GM23338 (cell line): ENCODE data around the gene GLT6D1. TPM values are rescaled to one million over a fixed set of nuclear protein-coding genes. Genes with fewer than 3 reads are reported as not detected.

Experiments used
- ATAC-seq: fragments of 200-7000 bp; cut with Tn5 transposase; 3 replicates; pipeline ENCODE4 v1.9.1; 2020
- DNase-seq: peaks from one replicate; pipeline ENCODE4 v3.0.0-alpha.2; 2015; ENCODE audit warnings: low spot score
- H2AFZ ChIP-seq: fragments of 200-600 bp; sonication (generic); 2 replicates; pipeline ENCODE4 v1.8.0; 2016; ENCODE audit warnings: antibody characterized with exemption, mild to moderate bottlenecking, moderate library complexity
- H3F3A ChIP-seq: fragments of 200-600 bp; sonication (generic); replicated peaks from 2 replicates; pipeline ENCODE4 v1.8.0; 2017; ENCODE audit warnings: antibody characterized with exemption, mixed run types, low read depth
- H3K27ac ChIP-seq: fragments of 200-600 bp; sonication (generic); 2 replicates; pipeline ENCODE4 v1.6.1; 2016; ENCODE audit warnings: low read depth
- H3K27me3 ChIP-seq: fragments of 200-600 bp; sonication (generic); 2 replicates; pipeline ENCODE4 v1.8.0; 2016; ENCODE audit warnings: mild to moderate bottlenecking, mixed run types, moderate library complexity; ENCODE audit not compliant: insufficient read depth
- H3K36me3 ChIP-seq: fragments of 200-600 bp; sonication (generic); 2 replicates; pipeline ENCODE4 v1.8.0; 2016; ENCODE audit warnings: mild to moderate bottlenecking; ENCODE audit not compliant: insufficient read depth
- H3K4me1 ChIP-seq: fragments of 200-600 bp; sonication (generic); 2 replicates; pipeline ENCODE4 v1.8.0; 2016; ENCODE audit warnings: mild to moderate bottlenecking, moderate library complexity; ENCODE audit not compliant: insufficient read depth
- H3K4me2 ChIP-seq: fragments of 200-600 bp; sonication (generic); 2 replicates; pipeline ENCODE4 v1.7.1; 2017; ENCODE audit warnings: mixed run types
- H3K4me3 ChIP-seq: fragments of 200-600 bp; sonication (generic); 2 replicates; pipeline ENCODE4 v1.6.1; 2016; ENCODE audit warnings: mixed run types
- H3K79me2 ChIP-seq: fragments of 200-600 bp; sonication (generic); replicated peaks from 2 replicates; pipeline ENCODE4 v1.8.0; 2017; ENCODE audit warnings: mild to moderate bottlenecking; ENCODE audit not compliant: insufficient read depth
- H3K9me2 ChIP-seq: fragments of 200-600 bp; sonication (generic); 2 replicates; pipeline ENCODE4 v1.8.0; 2017; ENCODE audit not compliant: insufficient read depth
- H4K20me1 ChIP-seq: fragments of 200-600 bp; sonication (generic); replicated peaks from 2 replicates; pipeline ENCODE4 v1.8.0; 2017; ENCODE audit warnings: mild to moderate bottlenecking; ENCODE audit not compliant: insufficient read depth
- H3K27ac Mint-ChIP-seq: 2 replicates; pipeline ENCODE4 v1.8.0; 2020; ENCODE audit warnings: inconsistent platforms, mild to moderate bottlenecking, moderate library complexity, mixed read lengths
- H3K27me3 Mint-ChIP-seq: 3 replicates; pipeline ENCODE4 v1.8.0; 2022; ENCODE audit warnings: low read depth, mild to moderate bottlenecking, moderate library complexity, mixed read lengths, inconsistent platforms; ENCODE audit not compliant: insufficient read depth, poor library complexity
- H3K36me3 Mint-ChIP-seq: 3 replicates; pipeline ENCODE4 v1.8.0; 2021; ENCODE audit warnings: low read depth, mild to moderate bottlenecking, inconsistent platforms, moderate library complexity, mixed read lengths
- H3K4me1 Mint-ChIP-seq: 3 replicates; pipeline ENCODE4 v1.8.0; 2020; ENCODE audit warnings: mild to moderate bottlenecking, inconsistent platforms, mixed read lengths
- H3K4me3 Mint-ChIP-seq: 3 replicates; pipeline ENCODE4 v1.8.0; 2021; ENCODE audit warnings: moderate library complexity, mild to moderate bottlenecking, inconsistent platforms, mixed read lengths
- H3K9me3 Mint-ChIP-seq: 3 replicates; pipeline ENCODE4 v1.8.0; 2020; ENCODE audit warnings: moderate library complexity, mild to moderate bottlenecking, inconsistent platforms, mixed read lengths
- CREB1 ChIP-seq: fragments of 250-450 bp; sonication (Bioruptor Pico); IDR thresholded peaks from 2 replicates; pipeline ENCODE4 v1.5.0; 2020; ENCODE audit warnings: low read depth, mild to moderate bottlenecking, moderate library complexity
- EZH2 ChIP-seq: fragments of 200-600 bp; sonication (generic); IDR thresholded peaks from one replicate; pipeline ENCODE4 v1.8.0; 2017; ENCODE audit warnings: antibody characterized with exemption, mild to moderate bottlenecking, low read depth; ENCODE audit not compliant: unreplicated experiment
- EZH2phosphoT487 ChIP-seq: fragments of 200-600 bp; sonication (generic); IDR thresholded peaks from one replicate; pipeline ENCODE4 v1.8.1; 2018; ENCODE audit warnings: antibody characterized with exemption; ENCODE audit not compliant: unreplicated experiment
- JUNB ChIP-seq: IDR thresholded peaks from one replicate; pipeline ENCODE4 v1.6.1; 2016; ENCODE audit warnings: antibody characterized with exemption; ENCODE audit not compliant: unreplicated experiment
- NANOG ChIP-seq: IDR thresholded peaks from 2 replicates; pipeline ENCODE4 v1.6.1; 2016; ENCODE audit warnings: antibody characterized with exemption, borderline replicate concordance
- POLR2AphosphoS5 ChIP-seq: IDR thresholded peaks from 2 replicates; pipeline ENCODE4 v1.6.1; 2016; ENCODE audit warnings: antibody characterized with exemption, low read depth
- STAT1 ChIP-seq: IDR thresholded peaks from one replicate; pipeline ENCODE4 v1.6.1; 2016; ENCODE audit warnings: antibody characterized with exemption; ENCODE audit not compliant: unreplicated experiment
- ZNF114 ChIP-seq: fragments of 250-450 bp; sonication (Bioruptor Pico); IDR thresholded peaks from 2 replicates; pipeline ENCODE4 v1.5.0; 2020; ENCODE audit warnings: mild to moderate bottlenecking, moderate library complexity
- ZNF331 ChIP-seq: fragments of 250-450 bp; sonication (Bioruptor Pico); IDR thresholded peaks from 2 replicates; pipeline ENCODE4 v1.5.0; 2020; ENCODE audit warnings: low read depth, mild to moderate bottlenecking, moderate library complexity
- polyA plus RNA-seq: library from polyadenylated mRNA; unstranded; fragments of >200 nt; fragmentation: Nextera tagmentation; extraction: Ambion mirVana; gene quantifications from 2 replicates; pipeline ENCODE4 v1.2.1, GENCODE V29; 2016
- total RNA-seq: library from RNA; depleted of rRNA; stranded (reverse); fragments of >200 nt; shearing (Covaris generic); gene quantifications from 2 replicates; pipeline ENCODE4 v1.2.3, GENCODE V29; 2014
- TF ChIP-seq, protein P1 (sequence below), 2 experiments: fragments of 200-600 bp in 1 of 2; sonication (generic) in 1 of 2; conservative IDR thresholded peaks; 2 replicates each; pipeline versions ENCODE4 v1.5.1 to v1.6.1; 2016 to 2017; ENCODE audit warnings: antibody characterized with exemption in 2 of 2, low read depth in 2 of 2, mild to moderate bottlenecking in 2 of 2, moderate library complexity in 1 of 2
- TF ChIP-seq, protein P2 (sequence below): fragments of 250-450 bp; sonication (Bioruptor Pico); IDR thresholded peaks from 2 replicates; pipeline ENCODE4 v1.5.0; 2020; ENCODE audit warnings: mild to moderate bottlenecking, moderate library complexity
- TF ChIP-seq, protein P3 (sequence below): IDR thresholded peaks from one replicate; pipeline ENCODE4 v1.6.1; 2018; ENCODE audit warnings: antibody characterized with exemption; ENCODE audit not compliant: unreplicated experiment
- TF ChIP-seq, protein P4 (sequence below): IDR thresholded peaks from 2 replicates; pipeline ENCODE4 v1.6.1; 2016; ENCODE audit warnings: antibody characterized with exemption

The GLT6D1 gene
- total and polyA plus RNA-seq, 2 experiments from 2014 or later, result not detected

DNA sequence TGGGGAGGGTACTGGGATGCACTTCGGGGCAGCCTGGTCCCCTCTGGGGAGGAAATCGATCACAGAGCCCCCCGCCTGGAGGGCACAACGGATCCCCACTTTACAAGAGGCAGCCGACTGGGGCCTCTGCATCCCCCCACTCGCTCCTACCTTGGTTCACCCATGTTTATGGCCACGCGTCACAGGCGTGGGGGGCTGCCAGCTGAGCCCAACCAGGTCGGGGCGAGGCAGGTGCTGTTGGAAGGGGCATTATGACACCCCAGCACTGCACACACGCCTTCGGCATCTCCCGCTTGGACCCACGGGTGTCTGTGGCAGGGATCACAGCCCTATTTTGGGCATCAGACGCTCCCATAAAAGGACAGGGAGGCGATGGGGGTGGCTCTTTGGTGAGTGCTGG is 45.4 kb upstream of the GLT6D1 start:
- no peak overlapping the region for H3K27ac Mint-ChIP-seq
- no peaks in the 10 kb centered on the region for H3F3A ChIP-seq
- H3K27me3 Mint-ChIP-seq, result peaks cover 3% of the 10 kb centered on the region
- no peak overlapping the region for H3K27ac ChIP-seq
- peaks cover 4% of the 10 kb centered on the region; the same call in 1 of the 3 replicates for H3K9me3 Mint-ChIP-seq
- no peaks in the 10 kb centered on the region; the same call in 1 of the 2 replicates for H3K4me1 ChIP-seq
- no peak for TF ChIP-seq JUNB
- TF ChIP-seq ZNF331 (CRISPR knock-in tag), result no peak
- TF ChIP-seq POLR2AphosphoS5, result no peak
- TF ChIP-seq, protein P1, sequence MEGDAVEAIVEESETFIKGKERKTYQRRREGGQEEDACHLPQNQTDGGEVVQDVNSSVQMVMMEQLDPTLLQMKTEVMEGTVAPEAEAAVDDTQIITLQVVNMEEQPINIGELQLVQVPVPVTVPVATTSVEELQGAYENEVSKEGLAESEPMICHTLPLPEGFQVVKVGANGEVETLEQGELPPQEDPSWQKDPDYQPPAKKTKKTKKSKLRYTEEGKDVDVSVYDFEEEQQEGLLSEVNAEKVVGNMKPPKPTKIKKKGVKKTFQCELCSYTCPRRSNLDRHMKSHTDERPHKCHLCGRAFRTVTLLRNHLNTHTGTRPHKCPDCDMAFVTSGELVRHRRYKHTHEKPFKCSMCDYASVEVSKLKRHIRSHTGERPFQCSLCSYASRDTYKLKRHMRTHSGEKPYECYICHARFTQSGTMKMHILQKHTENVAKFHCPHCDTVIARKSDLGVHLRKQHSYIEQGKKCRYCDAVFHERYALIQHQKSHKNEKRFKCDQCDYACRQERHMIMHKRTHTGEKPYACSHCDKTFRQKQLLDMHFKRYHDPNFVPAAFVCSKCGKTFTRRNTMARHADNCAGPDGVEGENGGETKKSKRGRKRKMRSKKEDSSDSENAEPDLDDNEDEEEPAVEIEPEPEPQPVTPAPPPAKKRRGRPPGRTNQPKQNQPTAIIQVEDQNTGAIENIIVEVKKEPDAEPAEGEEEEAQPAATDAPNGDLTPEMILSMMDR (conservative IDR thresholded peaks at IDR 0.05; ENCODE audit: low read depth in 2 of 2), result no peak
- TF ChIP-seq NANOG, result no peak
- TF ChIP-seq, protein P2, sequence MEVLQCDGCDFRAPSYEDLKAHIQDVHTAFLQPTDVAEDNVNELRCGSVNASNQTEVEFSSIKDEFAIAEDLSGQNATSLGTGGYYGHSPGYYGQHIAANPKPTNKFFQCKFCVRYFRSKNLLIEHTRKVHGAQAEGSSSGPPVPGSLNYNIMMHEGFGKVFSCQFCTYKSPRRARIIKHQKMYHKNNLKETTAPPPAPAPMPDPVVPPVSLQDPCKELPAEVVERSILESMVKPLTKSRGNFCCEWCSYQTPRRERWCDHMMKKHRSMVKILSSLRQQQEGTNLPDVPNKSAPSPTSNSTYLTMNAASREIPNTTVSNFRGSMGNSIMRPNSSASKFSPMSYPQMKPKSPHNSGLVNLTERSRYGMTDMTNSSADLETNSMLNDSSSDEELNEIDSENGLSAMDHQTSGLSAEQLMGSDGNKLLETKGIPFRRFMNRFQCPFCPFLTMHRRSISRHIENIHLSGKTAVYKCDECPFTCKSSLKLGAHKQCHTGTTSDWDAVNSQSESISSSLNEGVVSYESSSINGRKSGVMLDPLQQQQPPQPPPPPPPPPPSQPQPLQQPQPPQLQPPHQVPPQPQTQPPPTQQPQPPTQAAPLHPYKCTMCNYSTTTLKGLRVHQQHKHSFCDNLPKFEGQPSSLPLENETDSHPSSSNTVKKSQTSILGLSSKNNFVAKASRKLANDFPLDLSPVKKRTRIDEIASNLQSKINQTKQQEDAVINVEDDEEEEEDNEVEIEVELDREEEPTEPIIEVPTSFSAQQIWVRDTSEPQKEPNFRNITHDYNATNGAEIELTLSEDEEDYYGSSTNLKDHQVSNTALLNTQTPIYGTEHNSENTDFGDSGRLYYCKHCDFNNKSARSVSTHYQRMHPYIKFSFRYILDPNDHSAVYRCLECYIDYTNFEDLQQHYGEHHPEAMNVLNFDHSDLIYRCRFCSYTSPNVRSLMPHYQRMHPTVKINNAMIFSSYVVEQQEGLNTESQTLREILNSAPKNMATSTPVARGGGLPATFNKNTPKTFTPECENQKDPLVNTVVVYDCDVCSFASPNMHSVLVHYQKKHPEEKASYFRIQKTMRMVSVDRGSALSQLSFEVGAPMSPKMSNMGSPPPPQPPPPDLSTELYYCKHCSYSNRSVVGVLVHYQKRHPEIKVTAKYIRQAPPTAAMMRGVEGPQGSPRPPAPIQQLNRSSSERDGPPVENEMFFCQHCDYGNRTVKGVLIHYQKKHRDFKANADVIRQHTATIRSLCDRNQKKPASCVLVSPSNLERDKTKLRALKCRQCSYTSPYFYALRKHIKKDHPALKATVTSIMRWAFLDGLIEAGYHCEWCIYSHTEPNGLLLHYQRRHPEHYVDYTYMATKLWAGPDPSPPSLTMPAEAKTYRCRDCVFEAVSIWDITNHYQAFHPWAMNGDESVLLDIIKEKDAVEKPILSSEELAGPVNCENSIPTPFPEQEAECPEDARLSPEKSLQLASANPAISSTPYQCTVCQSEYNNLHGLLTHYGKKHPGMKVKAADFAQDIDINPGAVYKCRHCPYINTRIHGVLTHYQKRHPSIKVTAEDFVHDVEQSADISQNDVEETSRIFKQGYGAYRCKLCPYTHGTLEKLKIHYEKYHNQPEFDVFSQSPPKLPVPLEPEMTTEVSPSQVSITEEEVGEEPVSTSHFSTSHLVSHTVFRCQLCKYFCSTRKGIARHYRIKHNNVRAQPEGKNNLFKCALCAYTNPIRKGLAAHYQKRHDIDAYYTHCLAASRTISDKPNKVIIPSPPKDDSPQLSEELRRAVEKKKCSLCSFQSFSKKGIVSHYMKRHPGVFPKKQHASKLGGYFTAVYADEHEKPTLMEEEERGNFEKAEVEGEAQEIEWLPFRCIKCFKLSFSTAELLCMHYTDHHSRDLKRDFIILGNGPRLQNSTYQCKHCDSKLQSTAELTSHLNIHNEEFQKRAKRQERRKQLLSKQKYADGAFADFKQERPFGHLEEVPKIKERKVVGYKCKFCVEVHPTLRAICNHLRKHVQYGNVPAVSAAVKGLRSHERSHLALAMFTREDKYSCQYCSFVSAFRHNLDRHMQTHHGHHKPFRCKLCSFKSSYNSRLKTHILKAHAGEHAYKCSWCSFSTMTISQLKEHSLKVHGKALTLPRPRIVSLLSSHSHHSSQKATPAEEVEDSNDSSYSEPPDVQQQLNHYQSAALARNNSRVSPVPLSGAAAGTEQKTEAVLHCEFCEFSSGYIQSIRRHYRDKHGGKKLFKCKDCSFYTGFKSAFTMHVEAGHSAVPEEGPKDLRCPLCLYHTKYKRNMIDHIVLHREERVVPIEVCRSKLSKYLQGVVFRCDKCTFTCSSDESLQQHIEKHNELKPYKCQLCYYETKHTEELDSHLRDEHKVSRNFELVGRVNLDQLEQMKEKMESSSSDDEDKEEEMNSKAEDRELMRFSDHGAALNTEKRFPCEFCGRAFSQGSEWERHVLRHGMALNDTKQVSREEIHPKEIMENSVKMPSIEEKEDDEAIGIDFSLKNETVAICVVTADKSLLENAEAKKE (CRISPR knock-in tag), result no peak
- no peak for TF ChIP-seq EZH2
- TF ChIP-seq, protein P3, sequence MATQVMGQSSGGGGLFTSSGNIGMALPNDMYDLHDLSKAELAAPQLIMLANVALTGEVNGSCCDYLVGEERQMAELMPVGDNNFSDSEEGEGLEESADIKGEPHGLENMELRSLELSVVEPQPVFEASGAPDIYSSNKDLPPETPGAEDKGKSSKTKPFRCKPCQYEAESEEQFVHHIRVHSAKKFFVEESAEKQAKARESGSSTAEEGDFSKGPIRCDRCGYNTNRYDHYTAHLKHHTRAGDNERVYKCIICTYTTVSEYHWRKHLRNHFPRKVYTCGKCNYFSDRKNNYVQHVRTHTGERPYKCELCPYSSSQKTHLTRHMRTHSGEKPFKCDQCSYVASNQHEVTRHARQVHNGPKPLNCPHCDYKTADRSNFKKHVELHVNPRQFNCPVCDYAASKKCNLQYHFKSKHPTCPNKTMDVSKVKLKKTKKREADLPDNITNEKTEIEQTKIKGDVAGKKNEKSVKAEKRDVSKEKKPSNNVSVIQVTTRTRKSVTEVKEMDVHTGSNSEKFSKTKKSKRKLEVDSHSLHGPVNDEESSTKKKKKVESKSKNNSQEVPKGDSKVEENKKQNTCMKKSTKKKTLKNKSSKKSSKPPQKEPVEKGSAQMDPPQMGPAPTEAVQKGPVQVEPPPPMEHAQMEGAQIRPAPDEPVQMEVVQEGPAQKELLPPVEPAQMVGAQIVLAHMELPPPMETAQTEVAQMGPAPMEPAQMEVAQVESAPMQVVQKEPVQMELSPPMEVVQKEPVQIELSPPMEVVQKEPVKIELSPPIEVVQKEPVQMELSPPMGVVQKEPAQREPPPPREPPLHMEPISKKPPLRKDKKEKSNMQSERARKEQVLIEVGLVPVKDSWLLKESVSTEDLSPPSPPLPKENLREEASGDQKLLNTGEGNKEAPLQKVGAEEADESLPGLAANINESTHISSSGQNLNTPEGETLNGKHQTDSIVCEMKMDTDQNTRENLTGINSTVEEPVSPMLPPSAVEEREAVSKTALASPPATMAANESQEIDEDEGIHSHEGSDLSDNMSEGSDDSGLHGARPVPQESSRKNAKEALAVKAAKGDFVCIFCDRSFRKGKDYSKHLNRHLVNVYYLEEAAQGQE, result no peak
- TF ChIP-seq, protein P4, sequence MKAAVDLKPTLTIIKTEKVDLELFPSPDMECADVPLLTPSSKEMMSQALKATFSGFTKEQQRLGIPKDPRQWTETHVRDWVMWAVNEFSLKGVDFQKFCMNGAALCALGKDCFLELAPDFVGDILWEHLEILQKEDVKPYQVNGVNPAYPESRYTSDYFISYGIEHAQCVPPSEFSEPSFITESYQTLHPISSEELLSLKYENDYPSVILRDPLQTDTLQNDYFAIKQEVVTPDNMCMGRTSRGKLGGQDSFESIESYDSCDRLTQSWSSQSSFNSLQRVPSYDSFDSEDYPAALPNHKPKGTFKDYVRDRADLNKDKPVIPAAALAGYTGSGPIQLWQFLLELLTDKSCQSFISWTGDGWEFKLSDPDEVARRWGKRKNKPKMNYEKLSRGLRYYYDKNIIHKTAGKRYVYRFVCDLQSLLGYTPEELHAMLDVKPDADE, result no peak
- no peak for TF ChIP-seq CREB1 (CRISPR knock-in tag)
- no peak for TF ChIP-seq EZH2phosphoT487
- TF ChIP-seq ZNF114 (CRISPR knock-in tag), result no peak
- TF ChIP-seq STAT1, result no peak
- no peak overlapping the region for H2AFZ ChIP-seq
- H3K36me3 ChIP-seq, result no peaks in the 10 kb centered on the region
- no peak overlapping the region for H3K4me3 ChIP-seq
- H3K9me2 ChIP-seq, result no peaks in the 10 kb centered on the region
- ATAC-seq (no peak), DNase-seq (no peak)
- H3K79me2 ChIP-seq, result no peaks in the 10 kb centered on the region
- H3K4me2 ChIP-seq, result no peak overlapping the region
- no peaks in the 10 kb centered on the region for H3K36me3 Mint-ChIP-seq
- no peaks in the 10 kb centered on the region for H3K27me3 ChIP-seq
- H3K4me1 Mint-ChIP-seq, result peaks cover 8% of the 10 kb centered on the region
- H3K4me3 Mint-ChIP-seq, result no peak overlapping the region
- H4K20me1 ChIP-seq, result no peaks in the 10 kb centered on the region
